GM23338 (cell line): ENCODE results near the gene SLC13A3.

Experiments
- CREB1 ChIP-seq: fragments of 250-450 bp; sonication (Bioruptor Pico); IDR thresholded peaks from 2 replicates; pipeline ENCODE4 v1.5.0; 2020; ENCODE audit warnings: low read depth, mild to moderate bottlenecking, moderate library complexity
- CTCF ChIP-seq, 2 experiments: fragments of 200-600 bp in 1 of 2; sonication (generic) in 1 of 2; conservative IDR thresholded peaks; 2 replicates each; pipeline versions ENCODE4 v1.5.1 to v1.6.1; 2016 to 2017; ENCODE audit warnings: antibody characterized with exemption in 2 of 2, low read depth in 2 of 2, mild to moderate bottlenecking in 2 of 2, moderate library complexity in 1 of 2

GRCh38 chr20:46568570-46569129 is 82.6 kb downstream of the SLC13A3 start:
- no peak for TF ChIP-seq CTCF (conservative IDR thresholded peaks at IDR 0.05; ENCODE audit: low read depth in 2 of 2)
- TF ChIP-seq CREB1 (CRISPR knock-in tag): no peak
